HG02981 (cell line): ENCODE data around the gene ABCA8.
A peak's percentile ranks its signal among the peaks of the same experiment; 100 is the strongest.

ENCODE experiments used
- ATAC-seq: cut with Tn5 transposase; IDR thresholded peaks from one replicate; pipeline ENCODE4 v1.9.1; 2021; ENCODE audit warnings: mild to moderate bottlenecking, moderate library complexity; ENCODE audit not compliant: unreplicated experiment

The ABCA8 gene

DNA sequence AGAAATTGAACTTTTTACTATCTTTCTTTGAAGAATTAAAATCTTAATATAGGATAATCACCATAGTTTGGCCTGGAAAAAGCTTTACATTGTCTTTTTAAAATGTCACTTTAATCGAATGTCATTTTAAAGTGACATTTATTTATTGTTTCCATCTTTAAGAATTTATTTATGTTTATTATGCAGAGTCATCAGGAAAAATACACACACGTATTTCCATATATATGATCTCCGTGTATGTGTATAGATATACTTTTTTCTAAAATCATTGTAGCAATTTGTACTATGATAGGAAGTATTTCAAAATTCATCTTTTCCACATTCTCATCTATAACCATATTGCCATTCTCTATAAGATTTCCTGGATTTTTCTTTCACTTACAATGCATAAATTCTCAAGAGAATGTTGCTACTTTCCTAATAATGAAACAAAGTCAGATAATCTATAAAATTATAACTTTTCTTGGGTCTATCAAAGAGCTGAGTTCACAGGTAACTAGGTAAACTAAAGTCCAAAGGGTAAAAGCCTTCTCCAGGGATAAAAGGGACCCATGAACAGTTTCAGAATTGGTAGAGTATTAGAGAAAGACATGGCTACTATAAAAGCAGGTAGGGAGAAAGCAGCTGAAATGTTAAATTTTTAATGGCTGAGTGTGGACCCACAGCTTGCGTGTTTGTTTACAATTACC, 11.9 kb downstream of the ABCA8 start:
- ATAC-seq, result no peak

DNA sequence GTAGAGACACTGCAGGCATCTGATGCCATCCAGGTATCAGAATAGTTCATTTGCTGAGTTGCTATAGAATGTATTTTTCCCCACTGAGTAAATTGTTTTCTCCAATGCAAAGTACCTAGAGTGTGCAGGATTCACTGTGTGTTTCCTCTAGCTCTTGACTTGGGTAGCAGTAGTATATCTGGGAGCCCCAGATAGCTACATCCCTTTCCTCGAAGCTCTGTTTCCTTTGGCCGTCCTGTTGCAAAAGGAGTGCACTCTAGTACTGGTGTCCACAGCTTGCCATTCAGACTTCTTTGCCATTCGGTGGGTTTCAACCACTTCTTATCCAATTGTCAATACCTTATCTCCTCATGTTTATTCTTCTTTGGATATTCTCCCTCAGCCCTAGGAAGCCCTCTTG, 12.8 kb downstream of the ABCA8 start:
- no peak for ATAC-seq

- ATAC-seq, result no peak
Measured at GRCh38 chr17:68941761-68942160, 13.4 kb downstream of the ABCA8 start.

DNA sequence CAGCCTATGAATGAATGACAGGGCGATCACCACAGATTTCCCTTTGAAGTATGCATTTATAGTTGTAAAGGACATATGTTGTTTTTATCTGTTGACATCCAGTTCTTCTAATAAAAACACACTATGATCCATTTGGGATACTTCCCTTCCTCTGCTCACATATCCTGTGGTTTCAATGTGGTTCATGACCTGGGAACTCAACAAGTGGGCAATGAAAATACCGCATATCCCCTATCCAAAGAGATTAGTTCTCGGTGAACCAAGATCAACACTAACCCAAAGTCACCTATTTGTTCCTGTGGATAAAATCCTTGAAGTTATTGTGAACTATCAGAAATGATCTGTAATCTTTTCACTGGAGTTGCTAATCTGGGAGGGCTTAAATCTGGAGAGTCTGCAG, 16.0 kb downstream of the ABCA8 start:
- no peak for ATAC-seq

DNA sequence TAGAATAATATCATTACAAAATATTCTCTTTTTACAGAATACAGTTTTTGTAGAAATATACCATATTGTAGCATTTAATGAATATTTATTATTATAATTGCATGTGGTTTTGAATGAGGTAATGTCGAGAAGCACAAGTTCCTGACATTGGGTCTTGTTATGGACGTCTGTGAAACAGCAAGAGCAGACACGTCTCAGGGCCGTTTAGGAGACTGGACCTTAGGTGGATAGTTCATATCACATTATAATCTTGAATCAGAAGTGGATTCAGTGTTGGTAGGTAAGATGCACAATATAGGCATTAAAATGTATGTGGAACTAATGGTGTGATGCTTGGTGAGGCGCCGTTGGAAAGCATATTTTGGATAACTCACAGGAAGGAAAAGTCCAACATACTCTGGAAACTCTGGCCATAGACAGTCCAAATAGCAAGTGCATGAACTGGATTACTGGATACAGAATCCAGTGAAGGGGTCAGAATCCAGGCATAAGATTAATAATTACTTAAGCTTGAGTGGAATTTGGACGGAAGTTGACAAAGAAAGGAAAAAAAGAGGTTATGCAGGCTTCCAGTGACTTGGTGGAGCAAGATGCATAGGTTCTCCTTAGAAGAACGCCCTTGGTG, 17.2 kb downstream of the ABCA8 start:
- ATAC-seq, result no peak

DNA sequence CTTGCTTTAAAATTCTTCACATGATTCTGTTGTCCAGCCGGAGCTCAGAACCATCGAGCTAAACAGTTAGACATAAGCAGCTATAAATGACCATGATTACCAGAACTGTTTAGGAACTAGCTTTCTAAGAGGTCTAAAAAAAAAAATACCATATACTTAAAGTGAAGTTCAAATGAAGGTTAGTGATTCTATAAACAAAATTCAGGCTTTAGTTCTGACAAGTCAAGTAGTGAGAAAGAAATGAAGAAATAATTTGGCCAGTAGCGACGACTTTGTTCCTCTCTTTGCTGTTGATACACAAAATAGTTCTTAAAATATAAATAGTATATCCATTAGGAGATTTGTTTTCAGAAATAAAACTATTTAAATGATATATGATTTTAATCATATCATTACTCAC, 27.7 kb downstream of the ABCA8 start:
- ATAC-seq, result no peak

DNA sequence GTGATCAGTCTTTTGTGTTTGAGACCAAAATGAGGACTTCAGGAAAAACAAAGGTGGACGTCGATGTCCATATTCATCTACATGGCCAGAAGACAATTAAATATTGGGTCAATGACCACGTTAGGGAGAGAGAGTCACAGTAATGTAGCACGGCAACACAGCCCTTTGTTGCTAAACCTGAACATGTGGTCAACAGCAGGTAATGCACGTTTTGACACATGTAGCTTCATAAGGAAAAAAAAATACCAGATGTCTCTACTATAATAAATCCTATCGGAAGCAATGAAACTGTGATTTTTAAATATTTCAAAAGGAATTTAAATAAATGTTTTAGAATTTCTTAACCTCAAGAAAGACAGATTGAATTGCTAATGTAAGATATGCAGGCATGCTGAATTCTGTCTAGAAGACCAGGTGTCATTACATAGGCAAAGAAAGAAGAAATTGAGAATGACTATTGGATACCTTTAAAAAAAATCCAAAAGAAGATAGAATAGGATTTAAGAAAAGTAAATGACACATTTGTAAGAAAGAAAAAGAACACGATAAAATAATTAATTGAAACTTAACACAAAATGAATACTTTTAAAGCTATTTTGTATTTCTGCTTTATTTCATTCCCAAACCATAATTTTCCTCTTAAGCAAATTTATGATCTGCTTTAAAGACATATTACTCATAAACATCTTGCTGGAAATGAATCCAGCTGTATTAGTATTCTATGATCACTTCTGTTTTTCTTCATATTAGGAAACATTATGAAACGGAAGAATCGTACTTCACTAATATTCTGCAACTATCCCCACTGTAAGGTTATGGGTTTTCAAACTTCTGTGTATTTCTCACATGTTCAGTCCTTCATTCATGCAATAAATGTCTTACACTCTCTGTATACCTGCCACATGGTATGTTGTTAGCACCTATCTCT, 30.1 kb downstream of the ABCA8 start:
- no peak for ATAC-seq

GRCh38 chr17:68910789-68911431, 44.3 kb downstream of the ABCA8 start:
- no peak for ATAC-seq

DNA sequence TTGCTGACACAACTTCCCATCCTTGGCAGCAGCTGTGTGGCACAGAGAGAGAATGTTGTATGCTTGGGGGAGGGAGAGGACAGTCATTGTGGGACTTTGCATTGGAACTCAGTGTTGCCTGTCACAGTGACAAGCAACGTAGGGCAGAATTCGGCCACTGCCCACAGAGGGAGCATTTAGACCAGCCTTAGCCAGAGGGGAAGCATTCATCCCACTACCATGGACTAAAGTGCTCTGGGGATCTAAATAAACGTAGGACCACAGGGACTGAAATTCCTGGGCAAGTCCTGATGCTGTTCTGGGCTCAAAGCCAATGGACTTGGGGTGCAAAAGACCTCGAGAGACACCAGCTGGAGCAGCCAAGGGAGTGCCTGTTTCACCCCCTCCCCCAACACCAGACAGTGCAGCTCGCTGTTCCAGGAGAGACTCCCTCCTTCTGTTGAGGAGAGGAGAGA, 44.9 kb downstream of the ABCA8 start:
- ATAC-seq, result no peak

- peak; percentile 65 for ATAC-seq
Measured at GRCh38 chr17:68909066-68909465, 46.1 kb downstream of the ABCA8 start.

DNA sequence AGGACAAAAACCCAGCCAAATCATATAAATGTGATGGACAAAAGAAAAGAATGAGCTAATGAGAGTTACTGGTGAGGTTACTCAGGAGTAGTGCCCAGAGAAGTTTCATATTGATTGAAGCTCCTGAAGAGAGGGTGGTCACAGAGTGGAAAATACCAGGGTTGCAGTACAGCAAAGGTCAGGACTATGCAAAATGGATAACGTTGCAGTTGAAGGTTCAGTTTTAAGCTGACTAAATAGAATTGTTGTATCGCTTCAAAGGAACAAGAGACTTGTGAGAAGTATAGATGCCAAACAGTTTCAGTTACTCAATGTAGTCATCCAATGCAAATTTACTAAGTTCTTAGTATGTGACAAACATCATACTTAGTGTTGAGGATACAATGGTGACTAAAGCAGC, 47.1 kb downstream of the ABCA8 start:
- no peak for ATAC-seq

DNA sequence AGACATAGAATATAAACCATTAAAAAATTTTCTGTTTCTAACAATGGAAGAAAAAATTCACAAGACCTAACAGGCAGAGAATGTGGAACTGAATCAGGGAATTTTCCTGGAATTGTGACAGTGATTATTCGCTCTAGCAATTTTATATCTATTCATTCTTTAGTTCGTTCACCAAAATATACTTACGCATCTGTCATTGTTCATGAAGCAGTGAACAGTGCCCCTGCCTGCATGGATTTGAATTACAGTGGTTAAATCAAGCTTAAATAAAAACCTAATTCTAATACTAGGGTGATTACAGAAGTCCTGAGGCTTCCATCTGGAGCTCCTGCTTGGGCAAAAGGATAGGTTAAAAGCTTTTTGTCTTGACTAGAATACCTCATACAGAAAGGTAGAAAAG, 48.6 kb downstream of the ABCA8 start:
- ATAC-seq, result no peak

DNA sequence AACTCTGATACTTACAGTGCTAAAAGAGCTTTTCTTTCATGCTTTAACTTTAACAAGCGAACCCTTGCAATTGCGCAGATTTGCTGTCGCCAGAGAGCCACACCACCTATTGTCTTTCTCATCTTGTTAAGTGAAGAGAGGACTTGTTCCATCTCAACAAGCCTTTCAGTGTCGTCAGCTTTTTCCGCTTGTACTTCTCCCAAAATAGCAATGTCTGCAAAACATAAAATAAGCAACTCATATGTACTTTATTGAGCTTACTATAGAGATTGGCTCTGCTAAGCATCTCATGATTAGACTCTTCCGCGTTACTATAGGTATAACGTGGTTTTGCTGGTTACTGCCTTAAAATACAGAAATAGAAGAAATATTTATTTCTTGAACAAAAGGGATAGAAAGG, 51.9 kb downstream of the ABCA8 start:
- no peak for ATAC-seq

DNA sequence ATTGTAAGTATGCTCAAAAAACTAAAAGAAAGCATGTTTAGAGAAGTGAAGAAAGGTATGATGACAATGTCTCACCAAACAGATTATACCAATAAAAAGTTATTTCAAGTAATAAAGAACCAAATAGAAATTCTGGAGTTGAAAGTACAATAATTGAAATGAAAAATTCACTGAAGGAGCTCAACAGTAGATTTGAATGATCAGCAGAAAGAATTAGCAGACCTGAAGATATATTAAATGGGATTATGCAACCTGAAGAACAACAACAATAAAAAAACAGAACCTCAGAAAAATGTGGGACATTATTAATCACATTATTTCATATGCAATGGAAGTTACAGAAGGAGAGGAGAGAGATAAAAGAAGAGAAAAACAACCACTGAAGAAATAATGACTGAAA, 57.6 kb downstream of the ABCA8 start:
- no peak for ATAC-seq

GRCh38 chr17:68892658-68893057, 62.5 kb downstream of the ABCA8 start:
- ATAC-seq, result no peak

DNA sequence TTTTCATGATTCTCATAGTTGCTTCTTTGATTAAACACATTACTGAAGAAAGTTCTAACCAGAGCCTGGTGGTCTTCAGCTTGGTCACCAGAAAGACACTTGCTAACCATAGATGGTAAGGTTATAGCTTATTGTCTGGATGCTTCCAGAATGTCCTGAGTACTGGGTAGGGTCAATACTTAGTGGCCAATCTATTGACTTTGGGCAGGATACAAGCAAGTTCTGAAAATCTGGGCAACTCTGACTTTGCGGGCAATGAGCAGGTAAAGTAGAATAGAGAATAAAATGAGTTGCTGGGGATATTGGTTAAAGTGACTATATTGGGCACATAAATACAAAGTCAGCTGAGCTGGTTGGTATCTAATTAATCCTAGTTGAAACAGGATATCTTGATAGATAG, 63.0 kb downstream of the ABCA8 start:
- ATAC-seq, result no peak

DNA sequence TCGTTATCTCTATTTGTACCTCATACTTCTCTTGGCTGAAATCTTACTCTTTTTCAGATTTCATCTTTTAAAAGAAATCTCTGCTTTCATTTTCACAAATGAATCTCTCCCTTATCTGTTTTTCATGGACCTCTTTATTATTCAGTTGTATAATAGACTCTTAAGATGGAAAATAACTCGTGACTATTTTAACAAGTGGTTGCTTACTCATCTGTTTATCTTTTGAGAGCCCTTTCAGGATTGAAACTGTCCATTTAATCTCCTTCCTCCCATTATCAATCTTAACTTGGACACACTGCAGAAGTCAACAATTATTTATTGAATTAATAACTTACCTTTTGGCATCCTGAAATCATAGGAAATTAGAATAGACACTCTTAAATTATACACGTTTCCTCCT, 68.8 kb downstream of the ABCA8 start:
- no peak for ATAC-seq

DNA sequence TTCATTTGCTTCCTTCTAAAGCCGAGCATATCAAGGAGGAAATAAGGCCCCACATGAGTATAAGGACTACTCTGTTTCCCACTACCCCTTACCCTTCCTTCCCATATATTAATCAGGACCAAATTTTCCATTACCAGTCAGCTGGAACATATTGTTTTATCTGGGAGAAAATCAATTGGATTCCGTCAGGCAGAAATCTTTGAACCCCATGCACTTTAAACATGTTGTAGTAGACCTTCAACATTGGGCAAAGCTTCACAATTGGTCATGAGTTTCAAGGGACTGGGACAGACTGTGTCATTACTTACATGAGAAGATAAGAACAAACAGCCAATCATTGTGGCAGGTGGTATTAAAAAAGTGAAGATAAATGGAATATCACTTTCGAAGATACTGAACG, 70.3 kb downstream of the ABCA8 start:
- no peak for ATAC-seq

- ATAC-seq, result no peak
Measured at GRCh38 chr17:68878226-68878885, 76.8 kb downstream of the ABCA8 start.

- no peak for ATAC-seq
Measured at GRCh38 chr17:68871447-68871846, 83.7 kb downstream of the ABCA8 start.

DNA sequence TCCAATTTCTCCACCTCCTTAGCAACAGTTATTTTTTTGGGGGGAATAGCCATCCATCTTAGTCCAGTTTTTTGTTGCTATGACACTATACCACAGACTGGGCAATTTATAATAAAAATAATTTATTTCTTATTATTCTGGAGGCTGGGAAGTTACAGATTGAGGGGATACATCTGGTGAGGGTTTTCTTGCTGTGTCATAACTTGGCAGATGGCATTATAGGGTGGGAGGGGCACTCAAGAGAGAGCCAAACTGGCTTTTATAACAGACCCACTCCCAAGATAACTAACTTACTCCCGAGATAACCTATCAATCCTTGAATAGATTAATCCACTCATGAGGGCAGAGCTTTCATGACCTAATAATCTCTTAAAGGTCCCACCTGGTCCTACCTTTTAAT, 84.2 kb downstream of the ABCA8 start:
- no peak for ATAC-seq
